VCaP (cell line): ENCODE data around the gene HMCN2.
A peak's percentile ranks its signal among the peaks of the same experiment; 100 is the strongest.

Experiments used
- H3K27ac ChIP-seq: fragments of 450-650 bp; 2 replicates; pipeline ENCODE4 v1.5.1; 2017
- CTCF ChIP-seq: fragments of 450-650 bp; conservative IDR thresholded peaks from 2 replicates; pipeline ENCODE4 v1.5.1; 2017; ENCODE audit warnings: mild to moderate bottlenecking, moderate library complexity

The HMCN2 gene

DNA sequence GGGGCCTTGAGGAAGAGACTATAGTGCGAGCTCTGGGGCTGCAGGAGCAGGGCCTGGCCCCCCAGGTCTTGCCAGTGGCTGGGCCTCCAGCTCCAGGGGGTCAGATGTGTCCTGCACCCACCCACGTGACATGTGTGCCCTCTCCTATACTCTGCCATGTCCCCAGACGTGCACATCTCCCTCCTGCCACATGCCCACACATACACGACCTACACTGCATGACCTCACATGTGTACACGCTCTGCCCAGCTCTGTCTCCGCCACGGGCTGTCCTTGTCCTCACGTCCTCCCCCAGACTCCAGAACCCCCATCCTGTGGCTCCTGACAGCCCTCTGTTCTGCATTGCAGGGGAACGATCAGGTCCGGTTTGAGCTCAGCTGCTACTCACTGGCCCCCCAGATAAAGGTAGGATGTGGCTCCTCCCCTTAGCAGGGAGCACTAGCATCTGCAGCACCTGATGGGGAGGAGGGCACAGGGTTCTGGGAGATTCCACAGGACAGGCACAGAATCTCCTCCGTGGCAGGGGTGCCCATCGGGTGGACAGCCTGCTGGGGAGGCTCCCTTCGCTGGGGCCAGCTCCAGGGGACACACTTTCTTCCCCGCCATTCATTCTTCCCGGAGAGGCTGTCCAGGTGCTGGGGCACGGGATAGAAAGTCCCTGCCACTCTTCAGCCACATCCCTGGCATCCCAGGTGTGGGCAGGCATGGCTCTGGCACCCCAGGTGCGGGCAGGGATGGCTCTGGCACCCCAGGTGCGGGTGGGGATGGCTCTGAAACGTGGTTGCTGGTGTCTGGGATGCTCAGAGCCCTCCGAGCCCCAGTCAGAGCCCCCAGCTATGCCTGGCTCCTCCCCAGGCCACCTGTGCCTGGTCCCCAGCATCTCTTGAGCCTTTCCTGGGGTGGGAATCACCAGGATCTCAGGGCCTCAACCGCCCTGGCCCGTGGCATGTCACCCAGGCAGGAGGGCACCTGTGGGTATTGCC lies 198.5 kb downstream of the HMCN2 start:
- TF ChIP-seq CTCF, result no peak

GRCh38 chr9:130465383-130466096 lies 200.0 kb downstream of the HMCN2 start:
- no peak overlapping the region for H3K27ac ChIP-seq
- peak; percentile 30; the same call in 1 of the 2 replicates for TF ChIP-seq CTCF

More for the DNA sequence above, 198.5 kb downstream of the HMCN2 start:
- H3K27ac ChIP-seq, result no peak overlapping the region

- no peak overlapping the region for H3K27ac ChIP-seq
- TF ChIP-seq CTCF, result no peak
Measured at GRCh38 chr9:130466537-130467217, 201.1 kb downstream of the HMCN2 start.

DNA sequence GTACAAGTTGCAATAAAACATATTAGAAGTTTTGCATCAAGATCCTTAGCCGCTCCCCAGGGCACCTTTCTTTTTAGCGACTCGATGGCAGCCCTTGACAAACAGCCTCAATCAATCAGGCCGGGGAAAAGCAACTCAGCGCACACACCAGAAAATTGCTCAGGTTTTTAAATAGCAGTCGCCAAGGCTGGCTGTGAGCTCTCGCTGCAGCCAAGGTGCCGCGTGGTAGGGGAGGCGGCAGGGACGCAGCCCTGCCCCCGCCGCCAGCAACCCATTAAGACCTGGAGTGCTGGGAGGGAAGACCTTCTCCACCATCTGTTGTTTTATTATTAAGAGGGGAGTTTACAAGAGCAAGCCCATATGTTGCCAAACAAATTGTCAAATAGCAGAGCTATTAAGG lies 201.8 kb downstream of the HMCN2 start:
- no peak for TF ChIP-seq CTCF
- no peak overlapping the region for H3K27ac ChIP-seq

DNA sequence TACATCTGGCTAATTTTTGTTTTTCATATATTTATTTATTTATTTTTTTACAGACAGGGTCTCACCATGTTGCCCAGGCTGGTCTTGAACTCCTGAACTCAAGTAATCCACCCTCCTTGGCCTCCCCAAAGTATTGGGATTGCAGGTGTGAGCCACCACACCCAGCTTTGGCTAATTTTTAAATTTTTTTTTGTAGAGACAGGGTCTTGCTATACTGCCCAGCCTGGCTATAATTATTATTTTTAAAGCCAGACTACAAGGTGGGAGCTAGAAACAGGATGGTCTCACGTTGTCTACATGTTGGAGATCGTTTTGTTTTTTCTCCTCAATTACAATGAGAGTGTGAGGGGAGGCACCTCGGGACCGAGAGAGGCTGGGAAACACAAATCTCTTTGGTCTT lies 203.0 kb downstream of the HMCN2 start:
- no peak for TF ChIP-seq CTCF
- H3K27ac ChIP-seq, result no peak overlapping the region

DNA sequence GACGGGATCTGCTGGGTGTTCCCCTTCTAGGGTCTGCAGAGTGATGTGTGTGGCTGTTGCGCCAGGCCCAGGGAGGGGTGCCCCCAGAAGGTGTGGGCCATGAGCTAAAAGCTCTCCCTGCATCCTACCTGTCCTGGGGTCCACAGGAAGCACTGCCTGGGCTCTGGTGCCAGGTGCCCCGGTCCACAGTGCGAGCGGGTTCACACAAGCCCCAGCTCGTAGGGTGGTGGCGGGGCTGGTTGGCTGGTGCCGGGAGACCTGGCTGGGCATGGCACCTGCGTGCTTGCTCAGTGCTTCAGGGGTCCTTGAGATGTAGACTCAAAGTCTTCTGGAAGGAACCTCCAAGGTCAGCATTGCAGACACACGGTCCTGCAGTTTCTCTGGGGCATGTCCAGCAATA lies 204.7 kb downstream of the HMCN2 start:
- no peak overlapping the region for H3K27ac ChIP-seq
- TF ChIP-seq CTCF, result no peak

GRCh38 chr9:130470950-130471349 lies 205.4 kb downstream of the HMCN2 start:
- H3K27ac ChIP-seq, result no peak overlapping the region
- TF ChIP-seq CTCF, result no peak
